ENCODE data around the gene MRPS10. TPM values are rescaled to one million over a fixed set of nuclear protein-coding genes. Genes with fewer than 3 reads are reported as not detected.

Gene MRPS10
- total RNA-seq, 6 experiments from 2014 or later = 17.7 to 35.3 (median 20.1) TPM

DNA sequence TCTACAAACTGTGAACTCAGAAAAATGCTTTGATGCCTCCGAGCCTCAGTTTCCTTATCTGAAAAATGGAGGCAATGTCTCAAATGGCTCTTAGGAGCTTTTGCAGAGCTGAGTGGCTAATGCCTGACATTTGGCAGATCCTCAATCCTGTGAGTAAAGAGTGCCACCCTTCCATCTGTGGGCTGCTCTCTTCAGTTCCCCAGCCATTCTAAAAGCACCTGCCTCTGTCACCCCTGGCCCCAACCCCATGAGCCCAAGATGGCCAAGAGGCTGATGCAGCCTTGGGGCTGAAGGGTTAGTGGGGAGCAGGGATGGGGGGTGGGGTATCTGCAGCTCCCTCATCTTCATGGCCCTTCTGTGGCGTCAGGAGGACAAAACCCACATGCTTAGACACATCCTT is 59.0 kb downstream of the MRPS10 start:
- TF ChIP-seq POLR2A (IDR thresholded peaks at IDR 0.05) = no peak
- TF ChIP-seq, protein P1, sequence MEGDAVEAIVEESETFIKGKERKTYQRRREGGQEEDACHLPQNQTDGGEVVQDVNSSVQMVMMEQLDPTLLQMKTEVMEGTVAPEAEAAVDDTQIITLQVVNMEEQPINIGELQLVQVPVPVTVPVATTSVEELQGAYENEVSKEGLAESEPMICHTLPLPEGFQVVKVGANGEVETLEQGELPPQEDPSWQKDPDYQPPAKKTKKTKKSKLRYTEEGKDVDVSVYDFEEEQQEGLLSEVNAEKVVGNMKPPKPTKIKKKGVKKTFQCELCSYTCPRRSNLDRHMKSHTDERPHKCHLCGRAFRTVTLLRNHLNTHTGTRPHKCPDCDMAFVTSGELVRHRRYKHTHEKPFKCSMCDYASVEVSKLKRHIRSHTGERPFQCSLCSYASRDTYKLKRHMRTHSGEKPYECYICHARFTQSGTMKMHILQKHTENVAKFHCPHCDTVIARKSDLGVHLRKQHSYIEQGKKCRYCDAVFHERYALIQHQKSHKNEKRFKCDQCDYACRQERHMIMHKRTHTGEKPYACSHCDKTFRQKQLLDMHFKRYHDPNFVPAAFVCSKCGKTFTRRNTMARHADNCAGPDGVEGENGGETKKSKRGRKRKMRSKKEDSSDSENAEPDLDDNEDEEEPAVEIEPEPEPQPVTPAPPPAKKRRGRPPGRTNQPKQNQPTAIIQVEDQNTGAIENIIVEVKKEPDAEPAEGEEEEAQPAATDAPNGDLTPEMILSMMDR (IDR thresholded peaks at IDR 0.05) = no peak
- Histone ChIP-seq H3K4me1 (no peaks in the 10 kb centered on the region), H3K27ac (no peak overlapping the region), H3K4me3 (no peak overlapping the region), H3K9me3 (no peaks in the 10 kb centered on the region), H3K36me3 (no peaks in the 10 kb centered on the region), H3K27me3 (no peaks in the 10 kb centered on the region)
- no peak for DNase-seq
- ATAC-seq = no peak
- intact Hi-C loops (cut with DNase I) = no loop called here
- WGBS (ENCODE audit: insufficient coverage, low coverage, low lambda C conversion rate, missing lambda C conversion rate) = 50% methylated on average over 1 of the region's 2 CpGs

DNA sequence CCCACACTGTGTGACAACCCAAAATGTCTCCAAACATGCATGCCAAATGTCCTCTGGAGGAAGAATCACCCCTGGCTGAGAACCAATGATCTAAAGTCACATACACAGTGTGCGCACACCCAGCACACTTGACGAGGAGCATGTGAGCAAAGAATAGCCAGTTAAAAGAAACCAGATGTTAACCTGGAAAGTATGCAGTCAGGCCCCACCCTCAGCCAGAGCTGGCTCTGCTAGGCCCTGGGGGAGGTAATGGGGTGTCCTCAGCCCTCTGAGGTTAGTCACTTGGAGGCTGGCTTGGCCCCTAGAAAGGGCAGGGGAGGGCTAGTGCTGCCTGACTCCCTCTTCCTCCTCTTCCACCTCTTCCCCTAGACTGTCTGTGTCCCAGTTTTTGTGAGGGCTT is 59.6 kb downstream of the MRPS10 start:
- intact Hi-C loops (cut with DNase I) = no loop called here

More for the DNA sequence above, 59.6 kb downstream of the MRPS10 start:
- Histone ChIP-seq H3K27me3 (no peaks in the 10 kb centered on the region), H3K36me3 (no peaks in the 10 kb centered on the region), H3K4me3 (no peak overlapping the region), H3K4me1 (no peaks in the 10 kb centered on the region), H3K27ac (no peak overlapping the region), H3K9me3 (no peaks in the 10 kb centered on the region)
- ATAC-seq = no peak
- WGBS (ENCODE audit: insufficient coverage, low coverage, low lambda C conversion rate, missing lambda C conversion rate) = 90% methylated on average over 2 of the region's 2 CpGs
- DNase-seq = no peak
- TF ChIP-seq, protein P1 (IDR thresholded peaks at IDR 0.05) = no peak
- TF ChIP-seq POLR2A (IDR thresholded peaks at IDR 0.05) = no peak

Other genes with a start within 250 kb of the MRPS10 start
- 10 to 100 TPM in 4 of 6 experiments, 1 to 10 TPM in 2; 6.7 to 14.7 (median 11.9) TPM for gene TAF8, start 167.3 kb downstream of the MRPS10 start, total RNA-seq
- under 1 TPM; 0.07 to 0.74 (median 0.34) TPM for gene C6orf132, start 75.2 kb downstream of the MRPS10 start, total RNA-seq
- not detected for gene GUCA1A, start 44.5 kb downstream of the MRPS10 start, total RNA-seq
- under 1 TPM in 5 of 6 experiments, not detected in 1; 0.25 to 0.93 (median 0.68) TPM for gene GUCA1B, start 22.9 kb downstream of the MRPS10 start, total RNA-seq
- 1 to 10 TPM in 1 of 6 experiments, under 1 TPM in 5; 0.29 to 1.2 (median 0.60) TPM for gene TRERF1, start 234.1 kb upstream of the MRPS10 start, total RNA-seq